HG02623 (cell line): ENCODE data around the gene PLAU.
A peak's percentile ranks its signal among the peaks of the same experiment; 100 is the strongest.
"Not testable (repeated sequence)": the region's sequence is repeated elsewhere in the genome, so short reads cannot be mapped to it uniquely, and the experiment has no call there.

Experiments used
- ATAC-seq: cut with Tn5 transposase; IDR thresholded peaks from one replicate; pipeline ENCODE4 v1.9.1; 2021; ENCODE audit warnings: moderate library complexity; ENCODE audit not compliant: unreplicated experiment

PLAU gene

GRCh38 chr10:73876566-73876965 is 34.4 kb upstream of the PLAU start:
- no peak for ATAC-seq

GRCh38 chr10:73876971-73877370 is 34.0 kb upstream of the PLAU start:
- no peak for ATAC-seq

GRCh38 chr10:73877533-73878160 is 33.3 kb upstream of the PLAU start:
- ATAC-seq: no peak

GRCh38 chr10:73878365-73878764 is 32.6 kb upstream of the PLAU start:
- ATAC-seq: no peak

GRCh38 chr10:73879296-73880173 is 31.4 kb upstream of the PLAU start:
- ATAC-seq: peak; percentile 71

GRCh38 chr10:73881221-73881919 is 29.6 kb upstream of the PLAU start:
- no peak for ATAC-seq

GRCh38 chr10:73884017-73884416 is 26.9 kb upstream of the PLAU start:
- no peak for ATAC-seq

- peak; percentile 57 for ATAC-seq
Measured at GRCh38 chr10:73886085-73886529, 24.8 kb upstream of the PLAU start.

- ATAC-seq: no peak
Measured at GRCh38 chr10:73886661-73887293, 24.2 kb upstream of the PLAU start.

- ATAC-seq: no peak
Measured at GRCh38 chr10:73887294-73888039, 23.5 kb upstream of the PLAU start.

- no peak for ATAC-seq
Measured at GRCh38 chr10:73888514-73888913, 22.4 kb upstream of the PLAU start.

- no peak for ATAC-seq
Measured at GRCh38 chr10:73889014-73889413, 21.9 kb upstream of the PLAU start.

GRCh38 chr10:73889416-73889815 is 21.5 kb upstream of the PLAU start:
- ATAC-seq: not testable (repeated sequence)

GRCh38 chr10:73890261-73890660 is 20.7 kb upstream of the PLAU start:
- ATAC-seq: no peak

- ATAC-seq: not testable (repeated sequence)
Measured at GRCh38 chr10:73890830-73891229, 20.1 kb upstream of the PLAU start.

- no peak for ATAC-seq
Measured at GRCh38 chr10:73891540-73891939, 19.4 kb upstream of the PLAU start.

- no peak for ATAC-seq
Measured at GRCh38 chr10:73892310-73893030, 18.5 kb upstream of the PLAU start.

GRCh38 chr10:73893426-73893825 is 17.5 kb upstream of the PLAU start:
- no peak for ATAC-seq

GRCh38 chr10:73894245-73894971 is 16.5 kb upstream of the PLAU start:
- no peak for ATAC-seq
